ENCODE data around the gene CDH9.

CDH9 gene

DNA sequence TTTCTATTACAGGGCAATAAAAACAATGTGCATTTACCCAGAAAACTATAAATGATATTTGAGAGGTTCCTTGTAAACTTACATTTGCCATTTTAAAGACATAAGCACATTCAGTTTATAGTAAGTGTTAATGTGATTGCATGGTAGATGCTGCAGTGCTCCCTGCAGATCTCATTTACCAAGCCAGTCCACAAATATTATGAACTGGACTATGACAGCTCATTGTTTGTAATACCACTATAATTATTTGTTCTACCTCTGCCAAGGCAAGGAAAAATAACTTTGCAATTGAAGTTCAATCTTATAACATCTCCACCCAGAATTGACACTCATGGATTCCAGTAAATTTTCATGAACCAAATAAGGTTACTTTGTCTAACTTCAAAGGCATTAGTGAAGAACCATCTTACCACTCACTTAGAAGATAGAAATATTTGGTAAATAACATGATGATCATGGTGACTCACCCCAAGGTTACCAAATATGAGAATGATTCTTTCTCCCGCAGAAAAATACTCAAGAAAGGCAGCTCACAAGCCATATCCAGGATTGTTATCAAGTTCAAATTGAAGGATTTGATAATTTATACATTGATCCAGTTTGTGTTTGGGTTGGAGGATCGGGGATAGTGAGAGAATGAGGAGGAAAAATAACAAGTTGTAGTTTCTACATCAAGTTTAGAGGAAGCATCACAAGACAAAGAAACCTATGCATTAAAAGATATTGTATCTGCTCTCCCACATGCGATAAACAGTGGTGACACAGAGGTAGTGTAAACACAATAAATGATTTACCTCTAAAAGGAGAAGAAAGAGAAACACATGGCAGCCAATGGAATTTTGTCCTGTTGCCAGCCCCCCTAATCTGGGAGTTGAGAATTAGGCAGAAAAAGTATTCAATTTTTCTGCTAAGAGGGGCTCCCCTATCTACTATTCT, 29.5 kb downstream of the CDH9 start:
- H3K27me3 Mint-ChIP-seq = no peaks in the 10 kb centered on the region
- peaks cover 6% of the 10 kb centered on the region for H3K9me3 Mint-ChIP-seq
- no peak overlapping the region for H3K4me3 Mint-ChIP-seq
- no peak overlapping the region for H3K27ac Mint-ChIP-seq
- H3K36me3 Mint-ChIP-seq = no peaks in the 10 kb centered on the region
- no peaks in the 10 kb centered on the region for H3K4me1 Mint-ChIP-seq

DNA sequence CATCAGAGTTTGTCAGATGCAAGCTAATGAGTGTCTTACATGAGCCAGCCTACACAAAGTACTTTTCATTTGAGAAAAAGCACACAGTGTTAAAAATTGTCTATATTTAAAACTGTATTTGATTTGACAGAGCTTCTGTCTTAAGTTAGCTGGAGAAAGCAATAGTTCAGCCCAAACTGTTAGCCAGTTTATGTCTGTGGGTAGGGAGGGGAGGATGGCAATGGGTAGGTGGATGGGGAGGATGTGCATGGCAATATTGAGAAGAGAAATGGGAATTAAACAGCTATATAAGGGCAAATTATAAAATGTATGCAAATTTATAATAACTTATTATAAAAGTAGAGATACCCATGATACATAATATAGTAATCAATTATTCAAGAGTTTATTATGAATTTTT, 31.3 kb downstream of the CDH9 start:
- H3K4me1 Mint-ChIP-seq = no peaks in the 10 kb centered on the region
- no peaks in the 10 kb centered on the region for H3K27me3 Mint-ChIP-seq
- H3K36me3 Mint-ChIP-seq = no peaks in the 10 kb centered on the region
- H3K4me3 Mint-ChIP-seq = no peak overlapping the region
- no peak overlapping the region for H3K27ac Mint-ChIP-seq
- peaks cover 6% of the 10 kb centered on the region for H3K9me3 Mint-ChIP-seq

DNA sequence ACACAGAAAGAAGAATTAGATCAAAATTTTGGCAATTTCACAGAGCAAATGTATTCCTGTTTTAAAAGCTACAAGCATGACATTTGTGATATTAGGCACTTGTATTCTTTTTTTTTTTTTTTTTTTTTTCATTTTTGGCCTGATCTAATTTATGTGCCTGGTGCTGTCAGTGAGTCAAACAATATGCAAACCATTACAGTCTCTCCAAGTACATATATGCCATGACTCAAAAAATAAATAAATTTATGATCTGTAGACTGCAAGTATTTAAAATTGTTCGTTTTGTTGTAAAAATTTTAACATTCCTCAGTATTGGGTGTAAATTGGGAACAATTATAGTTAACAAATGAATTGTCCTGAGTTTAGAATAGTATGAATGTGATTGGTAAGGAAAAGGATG, 51.4 kb downstream of the CDH9 start:
- Mint-ChIP-seq H3K4me1 (no peaks in the 10 kb centered on the region), H3K27ac (no peak overlapping the region)

GRCh38 chr5:26981750-26982149, 56.6 kb downstream of the CDH9 start:
- Mint-ChIP-seq H3K4me1 (no peaks in the 10 kb centered on the region), H3K9me3 (peaks cover 4% of the 10 kb centered on the region), H3K4me3 (no peak overlapping the region), H3K36me3 (no peaks in the 10 kb centered on the region), H3K27me3 (no peaks in the 10 kb centered on the region), H3K27ac (no peak overlapping the region)

More for the DNA sequence above, 51.4 kb downstream of the CDH9 start:
- Mint-ChIP-seq H3K9me3 (peaks cover 4% of the 10 kb centered on the region), H3K4me3 (no peak overlapping the region), H3K36me3 (no peaks in the 10 kb centered on the region), H3K27me3 (no peaks in the 10 kb centered on the region)

DNA sequence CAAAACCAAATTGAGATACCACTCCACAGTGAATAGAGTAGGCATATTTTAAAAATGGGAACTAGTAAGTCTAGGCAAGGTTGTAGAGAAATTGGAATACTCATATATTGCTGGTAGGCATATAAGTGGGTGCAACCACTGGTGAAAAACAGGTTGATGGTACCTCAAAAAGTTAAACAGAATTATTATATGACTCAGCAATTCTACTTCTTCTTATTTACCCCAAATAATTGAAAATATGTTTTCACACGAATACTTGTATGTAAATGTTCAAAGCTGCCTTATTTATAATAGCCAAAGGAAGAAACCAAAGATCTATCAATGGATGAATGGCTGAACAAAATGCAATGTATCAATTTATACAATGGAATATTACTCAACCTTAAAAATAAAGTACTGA, 79.1 kb downstream of the CDH9 start:
- peaks cover 13% of the 10 kb centered on the region for H3K9me3 Mint-ChIP-seq
- H3K4me1 Mint-ChIP-seq = no peaks in the 10 kb centered on the region
- H3K36me3 Mint-ChIP-seq = no peaks in the 10 kb centered on the region
- no peaks in the 10 kb centered on the region for H3K27me3 Mint-ChIP-seq
- H3K4me3 Mint-ChIP-seq = no peak overlapping the region
- H3K27ac Mint-ChIP-seq = no peak overlapping the region

- peaks cover 13% of the 10 kb centered on the region for H3K9me3 Mint-ChIP-seq
- no peaks in the 10 kb centered on the region for H3K4me1 Mint-ChIP-seq
- H3K4me3 Mint-ChIP-seq = no peak overlapping the region
- H3K27ac Mint-ChIP-seq = no peak overlapping the region
- no peaks in the 10 kb centered on the region for H3K27me3 Mint-ChIP-seq
- no peaks in the 10 kb centered on the region for H3K36me3 Mint-ChIP-seq
Observed at GRCh38 chr5:26955161-26955560, 83.2 kb downstream of the CDH9 start.

- Mint-ChIP-seq H3K27ac (no peak overlapping the region), H3K4me1 (no peaks in the 10 kb centered on the region), H3K36me3 (no peaks in the 10 kb centered on the region), H3K27me3 (no peaks in the 10 kb centered on the region), H3K9me3 (no peaks in the 10 kb centered on the region), H3K4me3 (no peak overlapping the region)
Observed at GRCh38 chr5:26948921-26949320, 89.5 kb downstream of the CDH9 start.

DNA sequence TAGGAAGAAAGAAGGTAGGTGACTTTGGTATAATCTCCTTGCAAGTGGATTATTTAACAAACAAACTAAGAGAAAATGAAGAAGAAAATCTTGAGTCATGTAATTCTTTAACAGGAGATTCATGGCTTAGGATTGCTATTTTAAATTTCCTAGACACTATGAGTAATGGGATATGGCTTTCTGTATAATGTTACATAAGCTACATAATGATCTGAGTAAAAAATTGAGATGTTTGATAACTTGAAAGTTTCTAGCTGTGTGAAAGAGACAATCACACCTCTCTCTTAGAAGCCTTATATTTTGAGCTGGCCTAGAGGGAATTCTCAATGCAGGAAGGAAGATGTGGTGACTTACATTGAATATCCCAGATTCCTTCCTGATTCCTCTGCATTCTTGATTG, 92.5 kb downstream of the CDH9 start:
- H3K4me1 Mint-ChIP-seq = no peaks in the 10 kb centered on the region
- no peak overlapping the region for H3K27ac Mint-ChIP-seq
- H3K4me3 Mint-ChIP-seq = no peak overlapping the region
- H3K27me3 Mint-ChIP-seq = no peaks in the 10 kb centered on the region
- no peaks in the 10 kb centered on the region for H3K9me3 Mint-ChIP-seq
- no peaks in the 10 kb centered on the region for H3K36me3 Mint-ChIP-seq

DNA sequence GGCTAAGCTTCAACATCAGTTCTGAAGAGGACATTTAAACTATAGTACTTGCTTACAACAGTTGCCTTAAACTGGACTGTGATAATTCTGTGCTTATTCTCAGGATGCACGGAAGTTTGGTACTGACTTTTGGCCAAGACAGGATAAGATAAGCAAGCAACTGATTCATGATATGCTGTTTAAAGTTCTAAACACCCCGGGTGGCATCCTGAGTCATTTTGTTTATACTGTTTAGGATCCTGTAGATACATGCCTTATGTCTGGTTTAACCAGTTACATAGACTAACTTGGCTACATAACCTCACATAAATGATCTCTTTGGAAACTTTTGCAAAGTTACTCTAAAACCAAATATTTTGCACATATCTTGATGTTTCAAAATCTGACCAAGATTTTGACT, 95.9 kb downstream of the CDH9 start:
- no peaks in the 10 kb centered on the region for H3K27me3 Mint-ChIP-seq
- no peaks in the 10 kb centered on the region for H3K4me1 Mint-ChIP-seq
- H3K9me3 Mint-ChIP-seq = peaks cover 3% of the 10 kb centered on the region
- no peak overlapping the region for H3K27ac Mint-ChIP-seq
- H3K36me3 Mint-ChIP-seq = no peaks in the 10 kb centered on the region
- H3K4me3 Mint-ChIP-seq = no peak overlapping the region

DNA sequence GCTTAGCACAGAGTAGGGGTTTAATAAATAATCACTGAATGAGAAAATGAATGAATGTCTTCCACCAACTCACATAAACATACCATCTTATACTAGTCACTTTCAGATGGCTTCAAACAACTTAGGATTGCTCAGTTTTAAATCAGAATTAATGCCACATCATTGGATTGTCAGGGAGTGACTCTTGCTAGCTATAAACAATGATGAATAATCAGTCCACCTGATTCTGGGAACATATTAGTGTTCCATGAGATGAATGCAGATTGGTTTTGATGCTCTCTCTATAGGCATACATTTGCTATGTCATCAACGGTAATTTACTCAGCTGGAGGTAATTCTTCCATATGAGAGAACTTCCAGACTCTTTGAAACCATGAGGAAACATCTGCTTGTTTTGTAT, 97.4 kb downstream of the CDH9 start:
- Mint-ChIP-seq H3K4me1 (no peaks in the 10 kb centered on the region), H3K36me3 (no peaks in the 10 kb centered on the region), H3K27me3 (no peaks in the 10 kb centered on the region), H3K9me3 (peaks cover 5% of the 10 kb centered on the region), H3K4me3 (no peak overlapping the region), H3K27ac (no peak overlapping the region)

DNA sequence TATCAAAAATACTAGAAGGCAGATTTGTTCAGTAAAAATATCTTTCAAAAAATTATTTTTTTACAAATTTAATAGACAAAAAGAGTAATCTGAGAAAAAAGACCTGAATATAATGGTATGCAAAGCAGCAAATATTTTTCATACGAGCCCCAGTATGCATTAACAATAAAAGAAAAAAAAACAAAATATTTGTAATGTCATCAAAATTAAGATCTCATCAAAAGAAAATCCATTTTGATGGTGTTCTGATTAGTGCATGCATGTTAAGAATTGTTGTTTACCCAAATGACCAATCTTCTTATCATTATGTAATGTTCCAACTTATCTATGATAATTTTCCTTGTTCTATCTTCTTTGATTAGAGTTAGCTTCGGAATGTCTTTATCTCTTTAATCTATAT, 106.1 kb downstream of the CDH9 start:
- Mint-ChIP-seq H3K4me1 (no peaks in the 10 kb centered on the region), H3K9me3 (peaks cover 6% of the 10 kb centered on the region), H3K4me3 (no peak overlapping the region), H3K27me3 (no peaks in the 10 kb centered on the region), H3K36me3 (no peaks in the 10 kb centered on the region), H3K27ac (no peak overlapping the region)

DNA sequence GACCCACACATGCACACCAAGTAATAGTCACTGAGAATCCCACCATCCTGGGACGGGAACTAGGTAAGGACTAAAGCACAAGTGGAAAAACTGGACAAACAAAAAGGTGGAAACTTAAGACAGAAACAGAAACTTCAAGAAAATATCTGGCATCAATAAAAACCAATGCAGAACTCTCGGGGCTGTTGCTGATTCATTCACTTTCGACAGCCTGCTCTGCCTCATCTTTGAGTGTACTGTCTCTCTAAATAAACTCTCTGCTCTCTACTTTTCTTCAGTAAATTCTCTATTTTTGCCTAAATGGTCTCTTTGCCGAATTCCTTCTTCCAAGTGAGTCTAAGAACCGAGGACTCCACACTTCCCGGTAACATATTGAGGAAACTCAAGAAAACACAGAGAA, 116.9 kb downstream of the CDH9 start:
- Mint-ChIP-seq H3K27me3 (no peaks in the 10 kb centered on the region), H3K27ac (no peak overlapping the region), H3K36me3 (no peaks in the 10 kb centered on the region), H3K4me3 (no peak overlapping the region), H3K9me3 (peaks cover 14% of the 10 kb centered on the region), H3K4me1 (no peaks in the 10 kb centered on the region)

DNA sequence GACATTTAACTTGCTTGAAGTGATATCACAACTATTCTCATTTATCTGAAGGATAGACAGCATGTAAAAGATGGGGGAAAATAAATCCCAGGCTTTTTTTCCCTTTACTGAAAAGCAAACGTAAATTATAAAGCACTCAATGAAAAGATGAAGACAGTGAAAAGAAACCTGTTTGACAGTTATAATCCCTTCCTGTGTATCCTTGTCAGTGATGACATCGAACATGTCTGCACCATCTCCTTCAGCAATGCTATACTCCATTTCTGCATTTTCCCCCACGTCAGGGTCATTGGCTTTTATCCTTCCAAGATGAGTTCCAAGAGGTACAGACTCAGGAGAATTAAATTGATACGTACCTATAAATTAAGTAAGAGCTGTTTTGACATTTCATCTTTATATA, 134.9 kb downstream of the CDH9 start:
- Mint-ChIP-seq H3K4me3 (no peak overlapping the region), H3K27ac (no peak overlapping the region), H3K27me3 (no peaks in the 10 kb centered on the region), H3K9me3 (peaks cover 4% of the 10 kb centered on the region), H3K4me1 (no peaks in the 10 kb centered on the region), H3K36me3 (no peaks in the 10 kb centered on the region)

- H3K4me3 Mint-ChIP-seq = no peak overlapping the region
- no peaks in the 10 kb centered on the region for H3K27me3 Mint-ChIP-seq
- H3K27ac Mint-ChIP-seq = no peak overlapping the region
- H3K9me3 Mint-ChIP-seq = no peaks in the 10 kb centered on the region
- no peaks in the 10 kb centered on the region for H3K4me1 Mint-ChIP-seq
- H3K36me3 Mint-ChIP-seq = no peaks in the 10 kb centered on the region
Observed at GRCh38 chr5:26894719-26895263, 143.6 kb downstream of the CDH9 start.

DNA sequence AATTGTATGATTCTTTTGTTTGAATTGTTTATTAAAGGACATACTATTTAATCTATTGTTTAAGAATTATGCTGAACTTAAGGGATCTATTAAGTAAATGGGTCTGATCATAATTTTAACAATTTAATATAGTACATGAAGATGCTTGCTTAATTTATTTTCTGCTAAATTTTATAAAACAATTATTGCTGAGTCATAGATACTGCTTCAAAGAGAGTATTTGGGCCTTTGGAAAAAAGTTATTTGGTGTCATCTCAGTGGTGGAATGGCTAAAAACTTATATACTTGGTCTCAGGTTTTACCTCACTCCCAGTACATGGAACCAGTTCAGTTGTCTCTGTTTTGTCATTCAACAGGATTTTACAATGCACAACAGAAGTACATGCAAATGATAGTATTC, 145.3 kb downstream of the CDH9 start:
- Mint-ChIP-seq H3K4me3 (no peak overlapping the region), H3K9me3 (no peaks in the 10 kb centered on the region), H3K27ac (no peak overlapping the region), H3K4me1 (no peaks in the 10 kb centered on the region), H3K27me3 (no peaks in the 10 kb centered on the region), H3K36me3 (no peaks in the 10 kb centered on the region)

- Mint-ChIP-seq H3K4me3 (no peak overlapping the region), H3K27ac (no peak overlapping the region), H3K9me3 (peaks cover 4% of the 10 kb centered on the region), H3K4me1 (no peaks in the 10 kb centered on the region), H3K36me3 (no peaks in the 10 kb centered on the region), H3K27me3 (no peaks in the 10 kb centered on the region)
Observed at GRCh38 chr5:26889815-26890214, 148.6 kb downstream of the CDH9 start.
